ENCODE data around the gene SIMC1. TPM values are rescaled to one million over a fixed set of nuclear protein-coding genes. Genes with fewer than 3 reads are reported as not detected.

The SIMC1 gene
- total and polyA plus RNA-seq, 2 experiments from 2014 or later, result 3.5 to 8.6 TPM

- H3K36me3 ChIP-seq (ENCODE audit: low read depth), result peaks cover 20% of the 10 kb centered on the region
- no peak overlapping the region for H2AFZ ChIP-seq
- no peak for TF ChIP-seq EZH2phosphoT487 (IDR thresholded peaks at IDR 0.05; ENCODE audit: insufficient read depth, low read depth)
- no peak for TF ChIP-seq EZH2 (IDR thresholded peaks at IDR 0.05; ENCODE audit: insufficient read depth, poor library complexity, severe bottlenecking)
- no peaks in the 10 kb centered on the region for H3K79me2 ChIP-seq (ENCODE audit: insufficient read depth)
- no peaks in the 10 kb centered on the region for H3K27me3 ChIP-seq (replicated peaks; ENCODE audit: insufficient read depth)
- in situ Hi-C loops (cut with MboI), result loop anchor here (25.0 kb wide), 1 partner anchor 604 kb away; no protein-coding TSS in a partner anchor
- no peak overlapping the region for H3K27ac ChIP-seq
- no peaks in the 10 kb centered on the region for H3K9me3 ChIP-seq (ENCODE audit: low read depth)
- H3K4me1 ChIP-seq (ENCODE audit: insufficient read depth), result no peaks in the 10 kb centered on the region
- no peak overlapping the region for H3K9ac ChIP-seq
- H4K20me1 ChIP-seq (ENCODE audit: insufficient read depth), result no peaks in the 10 kb centered on the region
- no peak overlapping the region for H3K4me3 ChIP-seq
- no peaks in the 10 kb centered on the region for H3K9me2 ChIP-seq (ENCODE audit: insufficient read depth)
- DNase-seq, result no peak
- 98 to 100% methylated on average over 2 of the region's 2 CpGs for WGBS, 2 experiments (ENCODE audit: low coverage in 1 of 2, low lambda C conversion rate in 2 of 2, missing lambda C conversion rate in 2 of 2)
- no peak overlapping the region for H3K4me2 ChIP-seq (ENCODE audit: unreplicated experiment)
- peaks cover 32% of the 10 kb centered on the region for H3F3A ChIP-seq (ENCODE audit: insufficient read depth)
Measured at GRCh38 chr5:176341325-176342157, 103.3 kb downstream of the SIMC1 start.

DNA sequence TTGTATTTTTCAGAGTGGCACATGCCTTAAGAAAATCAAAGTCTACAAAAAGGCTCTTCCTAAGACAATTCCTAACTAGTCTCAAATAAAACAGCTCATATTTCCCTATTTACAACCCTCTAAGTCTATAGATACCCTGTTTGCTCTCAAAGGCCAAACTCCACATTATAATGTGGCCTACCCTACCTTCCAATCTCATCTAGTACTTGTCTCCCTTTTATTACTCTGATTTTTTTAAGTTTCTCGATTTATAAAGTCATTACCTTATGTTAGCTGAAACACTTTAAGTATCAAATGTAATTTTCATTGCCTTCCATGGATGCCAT lies 103.9 kb downstream of the SIMC1 start:
- H3K79me2 ChIP-seq (ENCODE audit: insufficient read depth), result no peaks in the 10 kb centered on the region
- in situ Hi-C loops (cut with MboI), result loop anchor here (25.0 kb wide), 1 partner anchor 605 kb away; no protein-coding TSS in a partner anchor
- peaks cover 26% of the 10 kb centered on the region for H3K36me3 ChIP-seq (ENCODE audit: low read depth)
- 92 to 100% methylated on average over 1 of the region's 1 CpG for WGBS, 2 experiments (ENCODE audit: low coverage in 1 of 2, low lambda C conversion rate in 2 of 2, missing lambda C conversion rate in 2 of 2)
- H3K4me1 ChIP-seq (ENCODE audit: insufficient read depth), result no peaks in the 10 kb centered on the region
- H2AFZ ChIP-seq, result no peak overlapping the region
- TF ChIP-seq EZH2phosphoT487 (IDR thresholded peaks at IDR 0.05; ENCODE audit: insufficient read depth, low read depth) (no peak), EZH2 (IDR thresholded peaks at IDR 0.05; ENCODE audit: insufficient read depth, poor library complexity, severe bottlenecking) (no peak)
- H3K27ac ChIP-seq, result no peak overlapping the region
- H3K9ac ChIP-seq, result no peak overlapping the region
- H3K9me3 ChIP-seq (ENCODE audit: low read depth), result no peaks in the 10 kb centered on the region
- DNase-seq, result no peak
- no peaks in the 10 kb centered on the region for H4K20me1 ChIP-seq (ENCODE audit: insufficient read depth)
- H3K4me3 ChIP-seq, result no peak overlapping the region
- H3F3A ChIP-seq (ENCODE audit: insufficient read depth), result peaks cover 36% of the 10 kb centered on the region
- H3K27me3 ChIP-seq (replicated peaks; ENCODE audit: insufficient read depth), result no peaks in the 10 kb centered on the region
- no peaks in the 10 kb centered on the region for H3K9me2 ChIP-seq (ENCODE audit: insufficient read depth)
- no peak overlapping the region for H3K4me2 ChIP-seq (ENCODE audit: unreplicated experiment)

- H4K20me1 ChIP-seq (ENCODE audit: insufficient read depth), result no peaks in the 10 kb centered on the region
- peaks cover 36% of the 10 kb centered on the region for H3F3A ChIP-seq (ENCODE audit: insufficient read depth)
- H3K36me3 ChIP-seq (ENCODE audit: low read depth), result peaks cover 34% of the 10 kb centered on the region
- H3K27ac ChIP-seq, result no peak overlapping the region
- H2AFZ ChIP-seq, result no peak overlapping the region
- DNase-seq, result no peak
- H3K4me3 ChIP-seq, result no peak overlapping the region
- H3K79me2 ChIP-seq (ENCODE audit: insufficient read depth), result no peaks in the 10 kb centered on the region
- no peaks in the 10 kb centered on the region for H3K9me2 ChIP-seq (ENCODE audit: insufficient read depth)
- no peaks in the 10 kb centered on the region for H3K4me1 ChIP-seq (ENCODE audit: insufficient read depth)
- TF ChIP-seq EZH2phosphoT487 (IDR thresholded peaks at IDR 0.05; ENCODE audit: insufficient read depth, low read depth), result no peak
- no peak for TF ChIP-seq EZH2 (IDR thresholded peaks at IDR 0.05; ENCODE audit: insufficient read depth, poor library complexity, severe bottlenecking)
- no peaks in the 10 kb centered on the region for H3K9me3 ChIP-seq (ENCODE audit: low read depth)
- H3K27me3 ChIP-seq (replicated peaks; ENCODE audit: insufficient read depth), result no peaks in the 10 kb centered on the region
- no peak overlapping the region for H3K4me2 ChIP-seq (ENCODE audit: unreplicated experiment)
- in situ Hi-C loops (cut with MboI), result loop anchor here (25.0 kb wide), 1 partner anchor 606 kb away; no protein-coding TSS in a partner anchor
- H3K9ac ChIP-seq, result no peak overlapping the region
- WGBS, 2 experiments (ENCODE audit: low coverage in 1 of 2, low lambda C conversion rate in 2 of 2, missing lambda C conversion rate in 2 of 2), result 47 to 56% methylated on average over 2 of the region's 2 CpGs
Measured at GRCh38 chr5:176342766-176343458, 104.7 kb downstream of the SIMC1 start.

GRCh38 chr5:176350416-176350815 lies 112.2 kb downstream of the SIMC1 start:
- no peaks in the 10 kb centered on the region for H3K9me2 ChIP-seq (ENCODE audit: insufficient read depth)
- H4K20me1 ChIP-seq (ENCODE audit: insufficient read depth), result peaks cover 18% of the 10 kb centered on the region; the same call in 1 of the 2 replicates
- H2AFZ ChIP-seq, result no peak overlapping the region
- in situ Hi-C loops (cut with MboI), result no loop called here
- no peak overlapping the region for H3K4me3 ChIP-seq
- H3F3A ChIP-seq (ENCODE audit: insufficient read depth), result 0 out of 2 replicates have a peak, but pooled peaks cover 13% of the 10 kb centered on the region
- H3K79me2 ChIP-seq (ENCODE audit: insufficient read depth), result peaks cover 69% of the 10 kb centered on the region
- no peaks in the 10 kb centered on the region for H3K27me3 ChIP-seq (replicated peaks; ENCODE audit: insufficient read depth)
- no peak overlapping the region for H3K4me2 ChIP-seq (ENCODE audit: unreplicated experiment)
- H3K36me3 ChIP-seq (ENCODE audit: low read depth), result peaks cover 80% of the 10 kb centered on the region
- no peaks in the 10 kb centered on the region for H3K9me3 ChIP-seq (ENCODE audit: low read depth)
- no peak overlapping the region for H3K27ac ChIP-seq
- H3K9ac ChIP-seq, result no peak overlapping the region
- WGBS, 2 experiments (ENCODE audit: low coverage in 1 of 2, low lambda C conversion rate in 2 of 2, missing lambda C conversion rate in 2 of 2), result 96 to 97% methylated on average over 8 of the region's 8 CpGs
- H3K4me1 ChIP-seq (ENCODE audit: insufficient read depth), result no peaks in the 10 kb centered on the region
- DNase-seq, result no peak
- TF ChIP-seq EZH2phosphoT487 (IDR thresholded peaks at IDR 0.05; ENCODE audit: insufficient read depth, low read depth) (no peak), EZH2 (IDR thresholded peaks at IDR 0.05; ENCODE audit: insufficient read depth, poor library complexity, severe bottlenecking) (no peak)
